Neural progenitor cell (in vitro differentiated cells): ENCODE data around the gene COL4A2.

Experiments
- CTCF ChIP-seq: fragments of 200-600 bp; sonication (generic); IDR thresholded peaks from 2 replicates; pipeline ENCODE4 v1.5.1; 2017; ENCODE audit warnings: antibody characterized with exemption, mild to moderate bottlenecking
- EZH2 ChIP-seq: fragments of 200-600 bp; sonication (generic); IDR thresholded peaks from 2 replicates; pipeline ENCODE4 v1.6.1; 2017; ENCODE audit warnings: antibody characterized with exemption, mild to moderate bottlenecking, moderate library complexity

GRCh38 chr13:110339975-110340550, 33.0 kb downstream of the COL4A2 start:
- no peak for TF ChIP-seq CTCF
- no peak for TF ChIP-seq EZH2
